Measurements from ENCODE around the gene TRIM27. TPM values are rescaled to one million over a fixed set of nuclear protein-coding genes. Genes with fewer than 3 reads are reported as not detected.
"Not testable (repeated sequence)": the region's sequence is repeated elsewhere in the genome, so short reads cannot be mapped to it uniquely, and the experiment has no call there.

TRIM27 gene
- total RNA-seq, 4 donors from 2014 or later, result 36.0 to 55.1 (median 37.4) TPM

GRCh38 chr6:28861339-28861738 lies 62.4 kb downstream of the TRIM27 start:
- TF ChIP-seq EP300 (IDR thresholded peaks at IDR 0.05) (no peak), POLR2AphosphoS5 (IDR thresholded peaks at IDR 0.05) (no peak), POLR2A (IDR thresholded peaks at IDR 0.05) (no peak), CTCF (IDR thresholded peaks at IDR 0.05) (no peak)
- no peak overlapping the region for H3K27ac ChIP-seq

DNA sequence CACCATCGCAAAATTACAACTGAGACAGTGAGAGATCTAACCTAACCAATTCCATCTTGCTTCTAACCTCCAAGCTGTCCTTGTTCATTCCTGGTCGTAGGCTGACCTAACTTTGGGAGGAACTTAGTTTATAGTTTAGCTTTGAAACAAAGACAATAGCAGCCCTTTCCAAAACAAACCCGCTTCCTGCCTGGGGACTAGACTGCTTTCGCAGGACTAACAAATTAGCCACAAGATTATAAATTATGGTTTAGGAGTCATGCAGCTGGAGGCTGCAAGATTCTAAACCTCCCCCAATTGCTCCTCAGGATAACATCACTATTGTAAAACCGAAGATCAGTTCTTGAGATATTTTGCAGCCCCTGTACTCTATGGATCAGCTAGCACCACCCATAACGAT lies 63.2 kb downstream of the TRIM27 start:
- peaks cover 9% of the 10 kb centered on the region for H3K27me3 ChIP-seq
- H3K4me3 ChIP-seq, result no peak overlapping the region
- WGBS, 2 donors (ENCODE audit: low coverage in 1 of 2), result 47 to 59% methylated on average over 5 to 6 of the region's 6 CpGs
- H3K27ac ChIP-seq, result no peak overlapping the region
- no peak for ATAC-seq
- peaks cover 0 to 17% (median 0%) of the 10 kb centered on the region in 3 donors for H3K4me1 ChIP-seq
- no peaks in the 10 kb centered on the region for H3K36me3 ChIP-seq
- TF ChIP-seq POLR2A (IDR thresholded peaks at IDR 0.05) (no peak), EP300 (IDR thresholded peaks at IDR 0.05) (no peak), CTCF (IDR thresholded peaks at IDR 0.05) (no peak), POLR2AphosphoS5 (IDR thresholded peaks at IDR 0.05) (no peak)
- H3K9me3 ChIP-seq, result peaks cover 0 to 12% (median 0%) of the 10 kb centered on the region in 3 donors

More at GRCh38 chr6:28861339-28861738, 62.4 kb downstream of the TRIM27 start:
- H3K9me3 ChIP-seq, result peaks cover 0 to 5% (median 0%) of the 10 kb centered on the region in 3 donors
- no peak overlapping the region for H3K4me3 ChIP-seq
- no peak for ATAC-seq
- WGBS, 2 donors (ENCODE audit: low coverage in 1 of 2), result 72 to 100% methylated on average over 1 to 6 of the region's 22 CpGs
- no peaks in the 10 kb centered on the region for H3K36me3 ChIP-seq
- peaks cover 0 to 17% (median 0%) of the 10 kb centered on the region in 3 donors for H3K4me1 ChIP-seq
- peaks cover 8% of the 10 kb centered on the region for H3K27me3 ChIP-seq

DNA sequence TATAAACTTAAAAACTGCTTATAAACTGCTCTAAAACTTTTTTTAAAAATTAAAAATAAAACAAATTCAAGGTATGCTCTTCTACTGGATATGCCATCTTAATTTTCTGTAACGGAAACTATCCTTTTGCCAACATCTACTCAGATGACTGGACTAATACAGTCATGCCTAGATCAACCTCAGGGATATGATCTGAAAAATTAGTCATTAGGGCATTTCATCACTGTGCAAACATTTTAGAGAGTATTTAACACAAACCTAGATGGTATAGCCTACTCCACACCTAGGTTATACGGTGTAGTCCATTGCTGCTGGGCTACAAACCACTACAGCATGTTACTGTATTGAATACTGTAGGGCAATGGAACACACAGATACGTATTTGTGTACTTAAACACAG lies 64.8 kb downstream of the TRIM27 start:
- 80 to 83% methylated on average over 1 to 3 of the region's 3 CpGs for WGBS, 2 donors (ENCODE audit: low coverage in 1 of 2)
- peaks cover 0 to 5% (median 0%) of the 10 kb centered on the region in 3 donors for H3K4me1 ChIP-seq
- H3K27me3 ChIP-seq, result peaks cover 9% of the 10 kb centered on the region
- no peak overlapping the region for H3K4me3 ChIP-seq
- no peaks in the 10 kb centered on the region for H3K36me3 ChIP-seq
- H3K27ac ChIP-seq, result no peak overlapping the region
- no peak for ATAC-seq
- H3K9me3 ChIP-seq, result peaks cover 0 to 22% (median 0%) of the 10 kb centered on the region in 3 donors
- TF ChIP-seq CTCF (IDR thresholded peaks at IDR 0.05), result no peak
- TF ChIP-seq EP300 (IDR thresholded peaks at IDR 0.05), result no peak
- TF ChIP-seq POLR2A (IDR thresholded peaks at IDR 0.05), result no peak
- no peak for TF ChIP-seq POLR2AphosphoS5 (IDR thresholded peaks at IDR 0.05)

GRCh38 chr6:28856620-28857005 lies 67.2 kb downstream of the TRIM27 start:
- Histone ChIP-seq H3K9me3 (peaks cover 0 to 22% (median 0%) of the 10 kb centered on the region in 3 donors), H3K4me1 (no peaks in the 10 kb centered on the region), H3K4me3 (no peak overlapping the region), H3K27me3 (peaks cover 9% of the 10 kb centered on the region), H3K27ac (no peak overlapping the region), H3K36me3 (no peaks in the 10 kb centered on the region)
- ATAC-seq, result no peak
- WGBS, 2 donors (ENCODE audit: low coverage in 1 of 2), result 56% methylated on average over 1 of the region's 1 CpG; no CpG with 5 or more reads in 1 of the 2 donors
- TF ChIP-seq POLR2AphosphoS5 (IDR thresholded peaks at IDR 0.05) (no peak), POLR2A (IDR thresholded peaks at IDR 0.05) (no peak), EP300 (IDR thresholded peaks at IDR 0.05) (no peak), CTCF (IDR thresholded peaks at IDR 0.05) (no peak)

GRCh38 chr6:28854405-28854804 lies 69.4 kb downstream of the TRIM27 start:
- not testable (repeated sequence) for H3K4me3 ChIP-seq, ATAC-seq, H3K4me1 ChIP-seq, H3K27ac ChIP-seq, H3K36me3 ChIP-seq
- 86 to 95% methylated on average over 2 of the region's 2 CpGs for WGBS, 2 donors (ENCODE audit: low coverage in 1 of 2)
- peaks cover 15% of the 10 kb centered on the region for H3K27me3 ChIP-seq
- H3K9me3 ChIP-seq, result peaks cover 0 to 22% (median 0%) of the 10 kb centered on the region in 3 donors

Small RNA genes lying within 50 kb of the gene (small RNA-seq; reads per million reads assigned to genes)
- 0 reads per million in 4 donors for gene RNU6-930P

Other genes starting within 250 kb of the TRIM27 start
- 1 to 10 TPM in 1 of 4 donors, under 1 TPM in 3; 0.35 to 1.4 (median 0.88) TPM for gene ZNF311, start 81.3 kb upstream of the TRIM27 start, total RNA-seq
- not detected for gene OR2W1, start 121.2 kb upstream of the TRIM27 start, total RNA-seq
- gene OR2B3, start 163.3 kb upstream of the TRIM27 start, total RNA-seq, result not detected
- not detected for gene OR2J1, start 175.5 kb upstream of the TRIM27 start, total RNA-seq
- not detected for gene OR2J3, start 184.1 kb upstream of the TRIM27 start, total RNA-seq
- not detected for gene OR2J2, start 246.9 kb upstream of the TRIM27 start, total RNA-seq